ENCODE results near the gene OR6K2. TPM values are rescaled to one million over a fixed set of nuclear protein-coding genes. Genes with fewer than 3 reads are reported as not detected.

OR6K2 gene
- total RNA-seq, 1 experiment from 2014 or later, result not detected

- no peak overlapping the region for H3K4me3 ChIP-seq (ENCODE audit: low read depth in 2 of 2, low read length in 2 of 2)
- intact Hi-C loops (cut with micrococcal nuclease; ENCODE audit: unreplicated experiment), result no loop called here
- CTCF ChIA-PET, result no interaction called here
- no peak for ATAC-seq
- no TSS peak for BruUV-seq (replicated peaks)
- H3K4me1 ChIP-seq (ENCODE audit: control insufficient read depth, insufficient read depth, low read length), result no peaks in the 10 kb centered on the region
- no peak overlapping the region for H3K27ac ChIP-seq (ENCODE audit: low read length)
- in situ Hi-C loops (cut with HindIII; ENCODE audit: low pct_unique_long_range_greater_than_20kb, low sequenced_read_pairs), result no loop called here
- POLR2A ChIA-PET, result no interaction called here
- TF ChIP-seq, protein P1, sequence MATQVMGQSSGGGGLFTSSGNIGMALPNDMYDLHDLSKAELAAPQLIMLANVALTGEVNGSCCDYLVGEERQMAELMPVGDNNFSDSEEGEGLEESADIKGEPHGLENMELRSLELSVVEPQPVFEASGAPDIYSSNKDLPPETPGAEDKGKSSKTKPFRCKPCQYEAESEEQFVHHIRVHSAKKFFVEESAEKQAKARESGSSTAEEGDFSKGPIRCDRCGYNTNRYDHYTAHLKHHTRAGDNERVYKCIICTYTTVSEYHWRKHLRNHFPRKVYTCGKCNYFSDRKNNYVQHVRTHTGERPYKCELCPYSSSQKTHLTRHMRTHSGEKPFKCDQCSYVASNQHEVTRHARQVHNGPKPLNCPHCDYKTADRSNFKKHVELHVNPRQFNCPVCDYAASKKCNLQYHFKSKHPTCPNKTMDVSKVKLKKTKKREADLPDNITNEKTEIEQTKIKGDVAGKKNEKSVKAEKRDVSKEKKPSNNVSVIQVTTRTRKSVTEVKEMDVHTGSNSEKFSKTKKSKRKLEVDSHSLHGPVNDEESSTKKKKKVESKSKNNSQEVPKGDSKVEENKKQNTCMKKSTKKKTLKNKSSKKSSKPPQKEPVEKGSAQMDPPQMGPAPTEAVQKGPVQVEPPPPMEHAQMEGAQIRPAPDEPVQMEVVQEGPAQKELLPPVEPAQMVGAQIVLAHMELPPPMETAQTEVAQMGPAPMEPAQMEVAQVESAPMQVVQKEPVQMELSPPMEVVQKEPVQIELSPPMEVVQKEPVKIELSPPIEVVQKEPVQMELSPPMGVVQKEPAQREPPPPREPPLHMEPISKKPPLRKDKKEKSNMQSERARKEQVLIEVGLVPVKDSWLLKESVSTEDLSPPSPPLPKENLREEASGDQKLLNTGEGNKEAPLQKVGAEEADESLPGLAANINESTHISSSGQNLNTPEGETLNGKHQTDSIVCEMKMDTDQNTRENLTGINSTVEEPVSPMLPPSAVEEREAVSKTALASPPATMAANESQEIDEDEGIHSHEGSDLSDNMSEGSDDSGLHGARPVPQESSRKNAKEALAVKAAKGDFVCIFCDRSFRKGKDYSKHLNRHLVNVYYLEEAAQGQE (IDR thresholded peaks at IDR 0.05; ENCODE audit: insufficient read depth in 1 of 2, low read depth in 2 of 2, low read length in 1 of 2), result no peak
- TF ChIP-seq POLR2AphosphoS5 (IDR thresholded peaks at IDR 0.05; ENCODE audit: low read depth, low read length) (no peak), SIN3A (IDR thresholded peaks at IDR 0.05; ENCODE audit: borderline replicate concordance, insufficient read depth, low read depth, low read length) (no peak), TCF7L2 (IDR thresholded peaks at IDR 0.05; ENCODE audit: low read depth, low read length) (no peak), CTCF (IDR thresholded peaks at IDR 0.05) (no peak)
- no peaks in the 10 kb centered on the region for H3K27me3 ChIP-seq (ENCODE audit: control insufficient read depth, insufficient read depth, low read length)
- no peak for DNase-seq (ENCODE audit: low read depth, low spot score)
- H3K36me3 ChIP-seq (ENCODE audit: control insufficient read depth, insufficient read depth, low read length), result no peaks in the 10 kb centered on the region
- no peaks in the 10 kb centered on the region for H3K9me3 ChIP-seq (ENCODE audit: control insufficient read depth, insufficient read depth, low read depth, low read length)
Measured at GRCh38 chr1:158685085-158685484, 15.4 kb downstream of the OR6K2 start.

DNA sequence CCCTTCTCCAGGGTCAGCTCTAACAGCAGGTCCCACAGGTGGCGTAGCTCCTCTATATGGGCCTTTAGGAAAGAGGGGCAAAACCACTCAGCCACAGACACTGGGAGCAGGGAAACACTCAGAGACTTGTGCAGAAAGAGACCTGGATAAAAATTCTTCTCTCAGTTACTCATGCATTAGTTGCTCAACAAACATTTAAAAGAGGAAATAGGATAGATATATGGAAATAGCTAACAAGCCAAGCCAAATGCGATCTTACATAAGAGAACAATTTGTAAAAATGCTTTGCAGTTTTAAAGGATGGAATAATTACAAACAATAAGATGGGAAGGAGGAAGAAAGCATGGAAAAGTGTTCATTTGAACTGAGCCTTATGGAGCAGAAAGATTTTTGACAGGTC is 18.8 kb downstream of the OR6K2 start:
- DNase-seq (ENCODE audit: low read depth, low spot score), result no peak
- ATAC-seq, result no peak
- intact Hi-C loops (cut with micrococcal nuclease; ENCODE audit: unreplicated experiment), result no loop called here
- Histone ChIP-seq H3K27ac (ENCODE audit: low read length) (no peak overlapping the region), H3K27me3 (ENCODE audit: control insufficient read depth, insufficient read depth, low read length) (no peaks in the 10 kb centered on the region), H3K4me3 (ENCODE audit: low read depth in 2 of 2, low read length in 2 of 2) (no peak overlapping the region), H3K4me1 (ENCODE audit: control insufficient read depth, insufficient read depth, low read length) (no peaks in the 10 kb centered on the region), H3K36me3 (ENCODE audit: control insufficient read depth, insufficient read depth, low read length) (no peaks in the 10 kb centered on the region), H3K9me3 (ENCODE audit: control insufficient read depth, insufficient read depth, low read depth, low read length) (no peaks in the 10 kb centered on the region)
- ChIA-PET POLR2A (no interaction called here), CTCF (no interaction called here)
- TF ChIP-seq, protein P1 (IDR thresholded peaks at IDR 0.05; ENCODE audit: insufficient read depth in 1 of 2, low read depth in 2 of 2, low read length in 1 of 2), result no peak
- TF ChIP-seq TCF7L2 (IDR thresholded peaks at IDR 0.05; ENCODE audit: low read depth, low read length) (no peak), POLR2AphosphoS5 (IDR thresholded peaks at IDR 0.05; ENCODE audit: low read depth, low read length) (no peak), CTCF (IDR thresholded peaks at IDR 0.05) (no peak)
- no TSS peak for BruUV-seq (replicated peaks)
- in situ Hi-C loops (cut with HindIII; ENCODE audit: low pct_unique_long_range_greater_than_20kb, low sequenced_read_pairs), result no loop called here

All from Panc1 (cell line).